T-cell (primary cell): ENCODE measurements around the gene TNRC6C. TPM values are rescaled to one million over a fixed set of nuclear protein-coding genes. Genes with fewer than 3 reads are reported as not detected.
A peak's percentile ranks its signal among the peaks of the same experiment; 100 is the strongest.
"Not testable (repeated sequence)": the region's sequence is repeated elsewhere in the genome, so short reads cannot be mapped to it uniquely, and the experiment has no call there.

Experiments
- ATAC-seq, 4 experiments: fragments of 200-7000 bp in 3 of 4; fragments of 150-1000 bp in 1 of 4; cut with Tn5 transposase; replicated peaks in 1 of 4; 1 replicate in 3 of 4; 2 replicates in 1 of 4; pipeline ENCODE4 v1.10.0; 2021; ENCODE audit warnings: moderate library complexity in 3 of 4, mild to moderate bottlenecking in 2 of 4, moderate number of reproducible peaks in 1 of 4
- CTCF ChIA-PET, 2 donors: fragments of 300-600 bp; sonication (Branson Sonifier 250); formaldehyde crosslinking; loops; one replicate each; lab custom pipeline; 2022; ENCODE audit warnings: antibody characterized with exemption in 2 of 2; lab: Charles Lee
- POLR2A ChIA-PET, 2 donors: fragments of 300-600 bp; sonication (Branson Sonifier 250); formaldehyde crosslinking; loops; one replicate each; lab custom pipeline; 2022; ENCODE audit warnings: antibody characterized with exemption in 2 of 2; lab: Charles Lee
- DNase-seq, 35 experiments: peaks; one replicate each; pipeline versions ENCODE4 v3.0.0 to v3.0.0-alpha.2; 2013 to 2023
- H3K27ac ChIP-seq: one replicate; pipeline ENCODE4 v1.5.1; 2013; ENCODE audit warnings: low read length
- H3K27me3 ChIP-seq, 2 experiments: replicated peaks in 1 of 2; 1 replicate in 1 of 2; 2 replicates in 1 of 2; pipeline versions ENCODE4 v1.6.1 to v1.7.0; 2013; ENCODE audit warnings: low read length in 1 of 2, mixed read lengths in 1 of 2; ENCODE audit not compliant: control insufficient read depth in 2 of 2, insufficient read depth in 2 of 2; ENCODE audit errors: extremely low read depth in 1 of 2
- H3K36me3 ChIP-seq, 2 donors: 1 replicate in 1 of 2; 2 replicates in 1 of 2; pipeline versions ENCODE4 v1.6.1 to v1.7.0; 2013; ENCODE audit warnings: low read length in 1 of 2; ENCODE audit not compliant: control insufficient read depth in 2 of 2, insufficient read depth in 1 of 2; ENCODE audit errors: extremely low read depth in 1 of 2
- H3K4me1 ChIP-seq, 2 experiments: 1 replicate in 1 of 2; 2 replicates in 1 of 2; pipeline versions ENCODE4 v1.6.1 to v1.7.0; 2013; ENCODE audit warnings: low read length in 2 of 2, mixed read lengths in 1 of 2; ENCODE audit not compliant: insufficient read depth in 2 of 2, control insufficient read depth in 1 of 2; ENCODE audit errors: extremely low read depth in 1 of 2
- H3K4me3 ChIP-seq, 2 donors: 1 replicate in 1 of 2; 2 replicates in 1 of 2; pipeline versions ENCODE4 v1.5.1 to v1.7.0; 2013; ENCODE audit warnings: mild to moderate bottlenecking in 2 of 2, low read length in 1 of 2, moderate library complexity in 1 of 2; ENCODE audit not compliant: control insufficient read depth in 1 of 2; ENCODE audit errors: extremely low read depth in 1 of 2
- H3K9me3 ChIP-seq: 2 replicates; pipeline ENCODE4 v1.7.0; 2013
- H3K27ac Mint-ChIP-seq, 2 donors: one replicate each; pipeline ENCODE4 v1.8.0; 2020 to 2021; ENCODE audit warnings: mild to moderate bottlenecking in 2 of 2, mixed read lengths in 2 of 2
- H3K27me3 Mint-ChIP-seq, 2 donors: one replicate each; pipeline ENCODE4 v1.8.0; 2021 to 2022; ENCODE audit warnings: mixed read lengths in 2 of 2
- H3K36me3 Mint-ChIP-seq: one replicate; pipeline ENCODE4 v1.8.0; 2021; ENCODE audit warnings: mixed read lengths
- H3K4me1 Mint-ChIP-seq, 3 donors: one replicate each; pipeline ENCODE4 v1.8.0; 2020 to 2022; ENCODE audit warnings: mixed read lengths in 3 of 3, mild to moderate bottlenecking in 1 of 3
- H3K4me3 Mint-ChIP-seq, 3 donors: one replicate each; pipeline ENCODE4 v1.8.0; 2020 to 2022; ENCODE audit warnings: mild to moderate bottlenecking in 3 of 3, mixed read lengths in 3 of 3, moderate library complexity in 3 of 3
- H3K9me3 Mint-ChIP-seq, 3 donors: one replicate each; pipeline ENCODE4 v1.8.0; 2020 to 2022; ENCODE audit warnings: mixed read lengths in 3 of 3
- WGBS: methylation state at CpG from one replicate; pipeline ENCODE4 v1.1.5; 2013; ENCODE audit warnings: missing lambda C conversion rate; ENCODE audit not compliant: insufficient coverage; 5-methylcytosine and 5-hydroxymethylcytosine counted together
- total RNA-seq, 35 experiments: library from RNA in 6 of 35; stranded (reverse) in 6 of 35; fragments of 120-200 nt in 1 of 35; gene quantifications; one replicate each; pipeline versions ENCODE4 v1.2.1 to v1.2.4 and lab custom pipeline; 2013 to 2026

TNRC6C gene
- total RNA-seq, 5 donors from 2014 or later (not counting 1 experiment from before 2014, with no cell fraction given): 87.1 to 116 (median 94.3) TPM

- ATAC-seq (no peak), DNase-seq (no peak)
- Mint-ChIP-seq H3K9me3 (no peaks in the 10 kb centered on the region), H3K27ac (peak overlapping the region in 1 of 2 donors; percentile 12), H3K4me1 (peaks cover 21 to 27% (median 22%) of the 10 kb centered on the region in 3 donors), H3K4me3 (no peak overlapping the region), H3K36me3 (peaks cover 21% of the 10 kb centered on the region), H3K27me3 (no peaks in the 10 kb centered on the region)
- CTCF ChIA-PET: no interaction called here
- Histone ChIP-seq H3K4me1 (peaks cover 0 to 2% of the 10 kb centered on the region in 2 experiments), H3K27me3 (no peaks in the 10 kb centered on the region), H3K27ac (no peak overlapping the region), H3K4me3 (no peak overlapping the region), H3K9me3 (no peaks in the 10 kb centered on the region), H3K36me3 (peaks cover 13 to 39% of the 10 kb centered on the region in 2 donors)
- POLR2A ChIA-PET: no interaction called here
Observed at GRCh38 chr17:78063489-78063888, 105.0 kb downstream of the TNRC6C start.

- peaks cover 13 to 17% (median 16%) of the 10 kb centered on the region in 3 donors for H3K4me1 Mint-ChIP-seq
- H3K27me3 ChIP-seq: no peaks in the 10 kb centered on the region
- H3K9me3 ChIP-seq: no peaks in the 10 kb centered on the region
- no peaks in the 10 kb centered on the region for H3K27me3 Mint-ChIP-seq
- H3K4me3 ChIP-seq: no peak overlapping the region
- POLR2A ChIA-PET: no interaction called here
- H3K36me3 Mint-ChIP-seq: peaks cover 25% of the 10 kb centered on the region
- CTCF ChIA-PET: interaction anchor here in 1 of 2 donors (0.6 kb wide), 1 partner anchor 23 kb away, joined by 3 read pairs; no protein-coding TSS in a partner anchor
- no peak for DNase-seq
- peaks cover 0 to 2% of the 10 kb centered on the region in 2 experiments for H3K4me1 ChIP-seq
- no peak overlapping the region for H3K4me3 Mint-ChIP-seq
- H3K27ac Mint-ChIP-seq: no peak overlapping the region
- H3K36me3 ChIP-seq: peaks cover 13 to 48% of the 10 kb centered on the region in 2 donors
- WGBS: no CpG with 5 or more reads among the region's 4 CpGs
- no peaks in the 10 kb centered on the region for H3K9me3 Mint-ChIP-seq
- no peak for ATAC-seq
- no peak overlapping the region for H3K27ac ChIP-seq
Observed at GRCh38 chr17:78064708-78065107, 106.2 kb downstream of the TNRC6C start.

GRCh38 chr17:78066976-78067375 lies 108.5 kb downstream of the TNRC6C start:
- H3K27me3 ChIP-seq, H3K27ac ChIP-seq, DNase-seq, H3K4me3 ChIP-seq, H3K27me3 Mint-ChIP-seq, POLR2A ChIA-PET, H3K27ac Mint-ChIP-seq, H3K4me1 ChIP-seq, H3K4me1 Mint-ChIP-seq, CTCF ChIA-PET, H3K9me3 ChIP-seq, ATAC-seq, H3K9me3 Mint-ChIP-seq, H3K4me3 Mint-ChIP-seq: not testable (repeated sequence)
- WGBS: 92% methylated on average over 2 of the region's 4 CpGs
- H3K36me3 Mint-ChIP-seq: peaks cover 38% of the 10 kb centered on the region
- H3K36me3 ChIP-seq: peaks cover 13 to 64% of the 10 kb centered on the region in 2 donors

- ATAC-seq (no peak), DNase-seq (no peak)
- 87% methylated on average over 3 of the region's 4 CpGs for WGBS
- CTCF ChIA-PET: no interaction called here
- Histone ChIP-seq H3K27ac (no peak overlapping the region), H3K9me3 (no peaks in the 10 kb centered on the region), H3K27me3 (no peaks in the 10 kb centered on the region), H3K4me1 (no peaks in the 10 kb centered on the region), H3K36me3 (peaks cover 20 to 88% of the 10 kb centered on the region in 2 donors), H3K4me3 (no peak overlapping the region)
- Mint-ChIP-seq H3K36me3 (peaks cover 62% of the 10 kb centered on the region), H3K27ac (peak overlapping the region in 1 of 2 donors; percentile 68), H3K9me3 (no peaks in the 10 kb centered on the region), H3K4me3 (no peak overlapping the region), H3K4me1 (no peaks in the 10 kb centered on the region), H3K27me3 (no peaks in the 10 kb centered on the region)
- POLR2A ChIA-PET: no interaction called here
Observed at GRCh38 chr17:78069695-78070094, 111.2 kb downstream of the TNRC6C start.

GRCh38 chr17:78072961-78073360 lies 114.5 kb downstream of the TNRC6C start:
- Mint-ChIP-seq H3K4me3 (no peak overlapping the region), H3K27ac (no peak overlapping the region), H3K4me1 (no peaks in the 10 kb centered on the region), H3K36me3 (peaks cover 66% of the 10 kb centered on the region), H3K27me3 (no peaks in the 10 kb centered on the region), H3K9me3 (no peaks in the 10 kb centered on the region)
- H3K9me3 ChIP-seq: no peaks in the 10 kb centered on the region
- H3K4me1 ChIP-seq: no peaks in the 10 kb centered on the region
- H3K36me3 ChIP-seq: peaks cover 7 to 96% of the 10 kb centered on the region in 2 donors
- no peak for DNase-seq
- H3K27ac ChIP-seq: no peak overlapping the region
- WGBS: 100% methylated on average over 1 of the region's 3 CpGs
- H3K4me3 ChIP-seq: no peak overlapping the region
- ATAC-seq: no peak
- POLR2A ChIA-PET: no interaction called here
- H3K27me3 ChIP-seq: no peaks in the 10 kb centered on the region
- CTCF ChIA-PET: no interaction called here

- H3K4me1 Mint-ChIP-seq: no peaks in the 10 kb centered on the region
- H3K27ac Mint-ChIP-seq: peak overlapping the region in 1 of 2 donors; percentile 11
- 96% methylated on average over 4 of the region's 10 CpGs for WGBS
- Histone ChIP-seq H3K9me3 (no peaks in the 10 kb centered on the region), H3K4me1 (no peaks in the 10 kb centered on the region), H3K4me3 (no peak overlapping the region), H3K27me3 (no peaks in the 10 kb centered on the region), H3K36me3 (peaks cover 7 to 99% of the 10 kb centered on the region in 2 donors), H3K27ac (no peak overlapping the region)
- H3K9me3 Mint-ChIP-seq: no peaks in the 10 kb centered on the region
- ChIA-PET POLR2A (no interaction called here), CTCF (no interaction called here)
- H3K36me3 Mint-ChIP-seq: peaks cover 69% of the 10 kb centered on the region
- ATAC-seq (no peak), DNase-seq (no peak)
- H3K4me3 Mint-ChIP-seq: no peak overlapping the region
- H3K27me3 Mint-ChIP-seq: no peaks in the 10 kb centered on the region
Observed at GRCh38 chr17:78075011-78075410, 116.5 kb downstream of the TNRC6C start.

- Mint-ChIP-seq H3K4me3 (no peak overlapping the region), H3K36me3 (peaks cover 64% of the 10 kb centered on the region), H3K27ac (no peak overlapping the region), H3K4me1 (no peaks in the 10 kb centered on the region), H3K9me3 (no peaks in the 10 kb centered on the region), H3K27me3 (no peaks in the 10 kb centered on the region)
- no peak for ATAC-seq
- ChIA-PET POLR2A (no interaction called here), CTCF (no interaction called here)
- H3K9me3 ChIP-seq: no peaks in the 10 kb centered on the region
- H3K4me1 ChIP-seq: no peaks in the 10 kb centered on the region
- DNase-seq: no peak
- H3K27ac ChIP-seq: no peak overlapping the region
- H3K4me3 ChIP-seq: no peak overlapping the region
- peaks cover 9 to 98% of the 10 kb centered on the region in 2 donors for H3K36me3 ChIP-seq
- 100% methylated on average over 4 of the region's 5 CpGs for WGBS
- H3K27me3 ChIP-seq: no peaks in the 10 kb centered on the region
Observed at GRCh38 chr17:78075545-78075944, 117.0 kb downstream of the TNRC6C start.
